Right cardiac atrium (tissue), 5 donors: ENCODE data around the gene ZBTB14. TPM values are rescaled to one million over a fixed set of nuclear protein-coding genes. Genes with fewer than 3 reads are reported as not detected.

Experiments
- ATAC-seq, 2 donors: fragments of 200-7000 bp; cut with Tn5 transposase; one replicate each; pipeline versions ENCODE4 v1.8.0 to v1.9.1; 2020; ENCODE audit warnings: moderate library complexity in 2 of 2, mild to moderate bottlenecking in 1 of 2
- DNase-seq, 3 donors: peaks; one replicate each; pipeline ENCODE4 v3.0.0-alpha.2; 2020
- H3K27ac ChIP-seq: one replicate; pipeline ENCODE4 v1.5.1; 2013; ENCODE audit warnings: mild to moderate bottlenecking, low read length, control low read depth, moderate library complexity
- H3K27me3 ChIP-seq: one replicate; pipeline ENCODE4 v1.6.1; 2013; ENCODE audit not compliant: control insufficient read depth, insufficient read depth
- H3K4me1 ChIP-seq: one replicate; pipeline ENCODE4 v1.6.1; 2013; ENCODE audit warnings: low read length; ENCODE audit not compliant: control insufficient read depth, insufficient read depth
- H3K4me3 ChIP-seq: one replicate; pipeline ENCODE4 v1.5.1; 2013; ENCODE audit warnings: low read length, control low read depth
- H3K9me3 ChIP-seq: one replicate; pipeline ENCODE4 v1.6.1; 2013; ENCODE audit warnings: low read length; ENCODE audit not compliant: control insufficient read depth
- WGBS: extraction: QIAGEN DNeasy Blood & Tissue Kit; methylation state at CpG from one replicate; pipeline ENCODE4 v1.1.7; 2013; 5-methylcytosine and 5-hydroxymethylcytosine counted together
- intact Hi-C, 4 donors: fragments of 100-400 bp; cut with DNase I; formaldehyde crosslinking; loops; one replicate each; pipeline versions ENCODE4 v1.11.0 to v1.14.0; 2022 to 2023
- polyA plus RNA-seq: library from polyadenylated mRNA; stranded (reverse); fragments of 200-250 nt; gene quantifications from one replicate; pipeline ENCODE4 v1.2.3, GENCODE V29; 2013
- total RNA-seq, 4 donors: library from RNA; stranded (reverse); fragmentation: NEBNext Ultra II Directional; extraction: Animal tissue kit (Norgen Biotek cat#: 25700); gene quantifications; one replicate each; pipeline ENCODE4 v1.2.1, GENCODE V29; 2021
- donor health status: healthy with polysubstance abuse.
- donor health status: DM: no; HTN: yes; CAD: no.
- donor health status: DM: no; HTN: no; CAD: no.
- donor health status: DM: no; HTN: yes; CAD: no; lungs with severe emphysema.
- donor health status: DM: yes; HTN: yes; CAD: no.

The ZBTB14 gene
- total and polyA plus RNA-seq, 5 donors, result 3.3 to 10.2 (median 9.3) TPM

DNA sequence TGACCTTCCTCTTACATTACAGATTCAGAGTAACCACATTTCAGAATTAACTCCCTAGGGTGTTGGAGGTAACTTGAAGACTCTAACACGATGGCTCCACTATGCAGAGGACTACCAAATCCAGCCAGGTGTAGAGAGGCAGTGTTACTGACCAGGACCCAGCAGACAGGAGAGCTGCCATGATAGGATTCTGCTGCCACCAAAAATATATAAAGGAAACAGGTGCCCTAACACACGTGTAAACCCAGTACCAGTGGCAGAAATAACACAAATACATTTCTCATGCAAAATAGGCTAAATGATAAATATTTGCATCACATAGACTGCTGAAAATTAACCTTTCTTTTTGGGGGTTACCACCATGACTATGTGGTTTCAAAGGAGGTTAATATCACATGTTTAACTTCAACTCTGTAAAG is 7.0 kb downstream of the ZBTB14 start:
- ATAC-seq (no peak), DNase-seq (no peak)
- H3K4me1 ChIP-seq, result peaks cover 3% of the 10 kb centered on the region
- no peak overlapping the region for H3K27ac ChIP-seq
- H3K9me3 ChIP-seq, result no peaks in the 10 kb centered on the region
- no peaks in the 10 kb centered on the region for H3K27me3 ChIP-seq
- WGBS, result 56% methylated on average over 2 of the region's 2 CpGs
- H3K4me3 ChIP-seq, result no peak overlapping the region
- intact Hi-C loops, result no loop called here

- Histone ChIP-seq H3K4me1 (peaks cover 3% of the 10 kb centered on the region), H3K4me3 (no peak overlapping the region), H3K27me3 (no peaks in the 10 kb centered on the region), H3K27ac (no peak overlapping the region), H3K9me3 (no peaks in the 10 kb centered on the region)
- ATAC-seq (no peak), DNase-seq (no peak)
- WGBS, result 47% methylated on average over 2 of the region's 2 CpGs
- intact Hi-C loops, result no loop called here
These were observed 7.7 kb downstream of the ZBTB14 start for GRCh38 chr18:5287854-5288253.

- H3K4me1 ChIP-seq, result peaks cover 3% of the 10 kb centered on the region
- no peak for DNase-seq
- ATAC-seq, result no peak
- no peaks in the 10 kb centered on the region for H3K27me3 ChIP-seq
- no peak overlapping the region for H3K27ac ChIP-seq
- intact Hi-C loops, result no loop called here
- no peak overlapping the region for H3K4me3 ChIP-seq
- no peaks in the 10 kb centered on the region for H3K9me3 ChIP-seq
These were observed 9.0 kb downstream of the ZBTB14 start for GRCh38 chr18:5286525-5286924.

- Histone ChIP-seq H3K27ac (no peak overlapping the region), H3K4me3 (no peak overlapping the region), H3K4me1 (peaks cover 3% of the 10 kb centered on the region), H3K9me3 (no peaks in the 10 kb centered on the region), H3K27me3 (no peaks in the 10 kb centered on the region)
- DNase-seq (peak in 1 of 3 donors; percentile 11), ATAC-seq (peak in 1 of 2 donors; percentile 52)
- WGBS, result 32% methylated on average over 2 of the region's 2 CpGs
- intact Hi-C loops, result no loop called here
These were observed 10.2 kb downstream of the ZBTB14 start for GRCh38 chr18:5285326-5285725.

- Histone ChIP-seq H3K9me3 (no peaks in the 10 kb centered on the region), H3K27ac (no peak overlapping the region), H3K4me1 (peaks cover 3% of the 10 kb centered on the region), H3K27me3 (no peaks in the 10 kb centered on the region), H3K4me3 (no peak overlapping the region)
- ATAC-seq (no peak), DNase-seq (peak in 1 of 3 donors; percentile 11)
- WGBS, result 81% methylated on average over 7 of the region's 7 CpGs
- intact Hi-C loops, result no loop called here
These were observed 10.7 kb downstream of the ZBTB14 start for GRCh38 chr18:5284808-5285207.

- WGBS, result 83% methylated on average over 1 of the region's 1 CpG
- Histone ChIP-seq H3K9me3 (no peaks in the 10 kb centered on the region), H3K4me1 (peaks cover 3% of the 10 kb centered on the region), H3K27me3 (no peaks in the 10 kb centered on the region), H3K4me3 (no peak overlapping the region), H3K27ac (no peak overlapping the region)
- ATAC-seq (no peak), DNase-seq (no peak)
- intact Hi-C loops, result no loop called here
These were observed 12.8 kb downstream of the ZBTB14 start for GRCh38 chr18:5282770-5283169.

GRCh38 chr18:5276947-5277346 is 18.6 kb downstream of the ZBTB14 start:
- WGBS, result 32% methylated on average over 3 of the region's 3 CpGs
- no peak overlapping the region for H3K4me3 ChIP-seq
- ATAC-seq, result no peak
- H3K9me3 ChIP-seq, result no peaks in the 10 kb centered on the region
- DNase-seq, result no peak
- no peaks in the 10 kb centered on the region for H3K4me1 ChIP-seq
- no peak overlapping the region for H3K27ac ChIP-seq
- H3K27me3 ChIP-seq, result no peaks in the 10 kb centered on the region
- intact Hi-C loops, result no loop called here

DNA sequence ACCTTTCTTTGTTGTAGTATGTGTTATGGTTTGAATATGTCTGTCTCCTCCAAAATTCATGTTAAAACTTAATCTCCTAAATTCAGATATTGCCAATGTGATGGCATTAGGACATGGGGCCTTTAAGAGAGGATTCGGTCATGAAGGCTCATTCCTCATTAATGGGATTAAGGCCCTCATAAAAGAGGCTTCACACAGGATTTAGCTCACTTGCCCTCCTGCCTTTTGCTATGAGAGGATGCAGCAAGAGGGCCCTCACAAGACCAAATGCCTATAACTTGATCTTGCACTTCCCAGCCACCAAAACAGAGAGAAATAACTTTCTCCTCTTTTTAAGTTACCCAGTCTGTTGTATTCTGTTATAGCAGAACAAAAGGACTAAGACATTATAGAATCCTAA is 19.7 kb downstream of the ZBTB14 start:
- no peaks in the 10 kb centered on the region for H3K27me3 ChIP-seq

GRCh38 chr18:5268874-5269273 is 26.7 kb downstream of the ZBTB14 start:
- no peak overlapping the region for H3K27ac ChIP-seq
- intact Hi-C loops, result loop anchor here in 1 of 4 donors (5.0 kb wide), 1 partner anchor 52 kb away; no protein-coding TSS in a partner anchor
- H3K9me3 ChIP-seq, result no peaks in the 10 kb centered on the region
- no peak for ATAC-seq
- H3K27me3 ChIP-seq, result no peaks in the 10 kb centered on the region
- no peaks in the 10 kb centered on the region for H3K4me1 ChIP-seq
- H3K4me3 ChIP-seq, result no peak overlapping the region
- DNase-seq, result no peak

More for the DNA sequence above, 19.7 kb downstream of the ZBTB14 start:
- Histone ChIP-seq H3K4me1 (no peaks in the 10 kb centered on the region), H3K27ac (no peak overlapping the region), H3K9me3 (no peaks in the 10 kb centered on the region), H3K4me3 (no peak overlapping the region)
- no peak for DNase-seq
- no peak for ATAC-seq
- intact Hi-C loops, result no loop called here
- 44% methylated on average over 1 of the region's 1 CpG for WGBS

- Histone ChIP-seq H3K27ac (no peak overlapping the region), H3K9me3 (no peaks in the 10 kb centered on the region), H3K27me3 (no peaks in the 10 kb centered on the region), H3K4me1 (no peaks in the 10 kb centered on the region), H3K4me3 (no peak overlapping the region)
- intact Hi-C loops, result loop anchor here in 1 of 4 donors (5.0 kb wide), 1 partner anchor 49 kb away; no protein-coding TSS in a partner anchor
- WGBS, result 76% methylated on average over 3 of the region's 3 CpGs
- DNase-seq, result no peak
- no peak for ATAC-seq
These were observed 28.8 kb downstream of the ZBTB14 start for GRCh38 chr18:5266721-5267120.

- Histone ChIP-seq H3K27me3 (no peaks in the 10 kb centered on the region), H3K4me3 (no peak overlapping the region), H3K9me3 (no peaks in the 10 kb centered on the region), H3K27ac (no peak overlapping the region), H3K4me1 (no peaks in the 10 kb centered on the region)
- intact Hi-C loops, result no loop called here
- 69% methylated on average over 2 of the region's 2 CpGs for WGBS
- DNase-seq (no peak), ATAC-seq (no peak)
These were observed 41.6 kb downstream of the ZBTB14 start for GRCh38 chr18:5253910-5254309.

DNA sequence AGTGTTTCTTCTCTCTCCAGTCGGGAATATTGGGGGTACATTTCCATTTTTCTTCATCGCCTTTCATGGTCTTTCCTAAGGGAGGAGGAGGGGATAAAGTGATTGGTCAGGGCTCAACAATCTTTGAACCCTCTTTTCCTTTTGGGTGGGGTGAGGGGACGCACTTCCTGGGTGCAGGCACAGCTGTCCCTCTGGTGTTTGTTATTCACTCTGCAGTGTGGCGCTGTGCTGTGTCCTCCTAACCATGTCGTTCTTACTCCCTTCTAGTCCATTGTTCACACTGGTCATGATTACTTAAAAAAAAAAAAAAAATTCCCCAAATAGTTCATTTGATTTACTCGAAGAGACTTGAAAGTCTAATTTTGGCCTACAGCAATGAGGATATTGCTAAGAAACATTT is 44.4 kb downstream of the ZBTB14 start:
- Histone ChIP-seq H3K4me3 (no peak overlapping the region), H3K9me3 (no peaks in the 10 kb centered on the region), H3K27ac (no peak overlapping the region), H3K27me3 (no peaks in the 10 kb centered on the region), H3K4me1 (no peaks in the 10 kb centered on the region)
- DNase-seq (no peak), ATAC-seq (no peak)
- 75% methylated on average over 6 of the region's 6 CpGs for WGBS
- intact Hi-C loops, result no loop called here
